Stimulated activated CD4-positive, alpha-beta T cell treated with anti-CD3 and anti-CD28 coated beads, Interleukin-12 subunit alpha, Interleukin-12 subunit beta, amount 100 ng/mL, for 24 hours (primary cell): ENCODE measurements around the gene NDNF.

ENCODE experiments used
- DNase-seq, 2 experiments: peaks; one replicate each; pipeline ENCODE4 v3.0.0-alpha.2; 2020; ENCODE audit warnings: low read depth in 2 of 2

Gene NDNF

GRCh38 chr4:121014544-121014943 lies 57.8 kb downstream of the NDNF start:
- DNase-seq, result no peak

GRCh38 chr4:121011780-121012340 lies 60.5 kb downstream of the NDNF start:
- no peak for DNase-seq

GRCh38 chr4:121011138-121011537 lies 61.2 kb downstream of the NDNF start:
- DNase-seq, result no peak

GRCh38 chr4:121009578-121010478 lies 62.5 kb downstream of the NDNF start:
- no peak for DNase-seq

GRCh38 chr4:121007660-121008059 lies 64.7 kb downstream of the NDNF start:
- DNase-seq, result no peak

- DNase-seq, result no peak
These were observed 68.5 kb downstream of the NDNF start for GRCh38 chr4:121003863-121004262.

GRCh38 chr4:120995266-120996010 lies 76.9 kb downstream of the NDNF start:
- no peak for DNase-seq

- DNase-seq, result no peak
These were observed 77.8 kb downstream of the NDNF start for GRCh38 chr4:120994521-120994920.

- no peak for DNase-seq
These were observed 80.5 kb downstream of the NDNF start for GRCh38 chr4:120991885-120992284.

- no peak for DNase-seq
These were observed 82.1 kb downstream of the NDNF start for GRCh38 chr4:120990246-120990645.
